HG02623 (cell line): ENCODE data around the gene IRF2.

ENCODE experiments used
- ATAC-seq: cut with Tn5 transposase; IDR thresholded peaks from one replicate; pipeline ENCODE4 v1.9.1; 2021; ENCODE audit warnings: moderate library complexity; ENCODE audit not compliant: unreplicated experiment

The IRF2 gene

DNA sequence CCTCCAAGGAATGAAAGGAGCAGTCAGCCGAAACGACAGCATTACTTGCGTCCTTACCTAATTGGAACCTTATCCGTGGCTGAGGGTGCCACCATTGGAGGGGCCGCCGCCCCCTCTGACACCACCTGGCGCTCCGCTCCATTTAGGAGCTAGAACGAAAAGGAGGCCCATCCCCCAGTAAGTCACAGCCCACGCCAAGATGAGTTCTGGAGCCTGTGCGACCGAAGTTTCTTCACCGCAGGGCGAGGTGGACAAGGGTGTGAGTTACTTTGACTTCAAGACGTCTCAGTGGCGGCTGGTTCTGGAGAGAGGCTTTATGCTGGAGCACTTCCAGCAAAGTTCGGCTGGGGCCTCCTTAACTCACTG lies 729 bp upstream of the IRF2 start:
- peak; percentile 5 for ATAC-seq

DNA sequence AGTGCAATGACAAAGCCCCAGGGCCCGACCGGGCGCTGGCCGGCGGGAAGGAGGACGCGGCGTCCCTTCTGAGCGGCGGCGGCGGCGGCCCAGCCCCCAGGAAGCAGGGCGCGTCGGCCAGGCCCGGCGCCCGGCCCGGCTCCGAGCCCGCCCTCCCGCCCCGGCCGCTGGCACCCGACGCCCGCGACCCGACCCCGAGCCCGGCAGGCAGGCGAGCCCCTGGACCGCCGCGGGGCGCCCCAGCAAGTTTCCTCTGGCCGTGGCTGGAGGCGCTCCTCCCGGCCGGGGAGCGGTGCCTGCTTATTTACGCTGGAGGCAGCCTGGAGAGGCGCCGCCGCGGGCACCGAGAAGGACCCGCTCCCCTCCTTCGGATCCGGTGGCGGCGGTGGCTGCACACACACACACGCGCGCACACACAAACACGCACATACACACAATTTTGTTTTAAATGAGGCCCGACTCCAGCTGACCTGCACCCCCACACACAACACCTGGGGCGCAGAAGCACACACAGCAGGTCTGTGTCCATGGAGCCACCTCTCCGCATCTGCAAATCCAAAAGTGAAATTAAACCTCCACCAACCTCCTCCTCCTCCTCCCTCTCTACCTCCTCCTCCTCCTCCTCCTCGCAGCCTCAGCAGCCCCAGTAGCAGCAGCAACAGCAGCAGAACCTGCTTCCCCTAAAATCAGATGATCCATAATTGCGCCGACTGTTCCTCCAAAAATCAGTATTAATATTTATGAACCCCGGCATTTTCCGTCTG lies 669 bp downstream of the IRF2 start:
- peak; percentile 0 for ATAC-seq

DNA sequence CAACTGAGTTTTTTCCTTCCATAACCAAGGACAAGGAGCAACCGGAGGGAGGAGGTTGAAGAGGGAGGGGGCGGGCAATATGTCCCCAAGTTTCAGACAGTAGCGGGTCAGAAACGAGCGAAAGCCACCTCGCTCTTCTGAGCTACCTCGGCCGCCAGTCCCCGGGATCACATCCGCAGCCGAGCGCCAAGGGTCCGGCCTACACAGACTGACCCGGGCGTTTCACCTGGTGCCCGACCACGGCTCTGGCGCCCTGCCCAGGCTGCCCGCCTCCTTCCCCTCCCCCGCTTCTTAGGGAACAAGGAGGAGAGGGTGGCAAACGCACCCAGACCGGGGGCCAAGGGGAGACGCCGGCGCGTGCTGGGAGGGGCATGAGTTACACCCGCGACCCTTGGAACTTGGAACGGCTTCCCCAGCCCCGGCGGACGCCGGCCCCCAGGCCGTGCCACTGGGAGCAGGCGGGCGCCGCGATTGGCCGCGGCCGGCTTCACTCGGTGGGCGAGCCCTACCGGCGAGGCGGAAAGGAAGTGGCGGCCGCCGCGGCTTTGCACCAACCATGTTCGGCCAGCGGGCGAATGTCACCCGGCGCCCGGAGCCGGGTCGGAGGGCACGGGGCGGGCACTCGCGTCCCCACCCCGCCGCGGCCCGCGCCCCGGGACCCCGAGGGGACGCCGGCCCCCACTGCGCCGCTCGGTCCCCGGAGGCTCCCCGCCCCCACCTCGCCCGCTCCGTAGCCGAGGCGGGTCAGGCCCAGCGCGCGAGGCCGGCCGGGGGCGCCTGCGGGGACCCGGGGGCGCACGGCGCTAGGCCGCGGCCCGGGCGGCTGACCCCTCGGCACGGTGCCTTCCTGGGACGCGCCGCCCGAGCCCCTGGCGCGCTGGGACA lies 1.5 kb downstream of the IRF2 start:
- ATAC-seq: peak; percentile 23

DNA sequence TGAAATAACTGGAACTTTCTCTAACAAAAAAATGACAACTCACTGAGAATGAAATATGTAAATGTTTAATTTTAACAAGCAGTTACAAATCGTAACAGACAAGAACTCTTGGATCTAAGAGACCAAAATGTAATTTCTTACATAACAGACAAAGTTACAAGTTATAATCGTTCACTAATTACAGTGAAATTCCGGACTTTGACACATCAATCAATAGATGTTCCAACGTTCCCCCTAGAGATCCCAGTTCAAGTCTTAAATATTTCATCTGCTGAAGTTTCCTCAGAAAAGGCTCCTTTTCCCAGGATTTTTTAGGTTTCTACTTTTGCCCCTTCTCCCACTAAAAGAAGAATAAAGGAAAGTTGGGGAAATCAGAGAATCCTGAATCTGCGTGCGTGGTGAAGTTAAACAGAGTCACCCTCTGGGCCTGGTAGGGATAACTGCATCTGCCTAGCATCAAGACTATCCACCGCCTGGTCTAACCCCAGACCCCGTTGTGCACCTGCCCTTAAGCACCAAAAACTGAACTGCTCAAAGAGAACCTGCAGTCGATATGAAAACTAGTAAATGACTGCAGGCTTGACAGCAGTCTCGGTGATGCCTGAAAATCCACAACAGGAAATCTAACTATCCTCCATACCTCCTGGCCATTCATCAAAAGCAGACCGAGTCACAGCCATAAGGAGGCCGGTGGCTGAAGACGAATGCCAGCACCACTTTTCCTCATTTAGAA lies 2.3 kb downstream of the IRF2 start:
- ATAC-seq: no peak

DNA sequence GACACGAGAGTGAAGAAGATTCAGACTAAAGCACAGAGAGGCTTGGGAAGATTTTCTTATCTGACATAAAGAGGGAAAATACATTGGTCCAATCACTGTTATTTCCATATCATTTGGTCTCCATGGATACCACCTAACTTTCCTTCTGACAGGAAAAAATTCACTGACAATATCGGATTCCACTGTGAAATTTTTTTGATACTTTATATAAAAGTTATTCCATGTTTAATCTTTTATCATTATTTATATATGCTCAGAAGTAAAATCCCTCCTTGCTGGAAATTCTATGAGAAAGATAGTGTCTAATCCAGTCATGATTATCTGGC lies 3.6 kb downstream of the IRF2 start:
- ATAC-seq: no peak

DNA sequence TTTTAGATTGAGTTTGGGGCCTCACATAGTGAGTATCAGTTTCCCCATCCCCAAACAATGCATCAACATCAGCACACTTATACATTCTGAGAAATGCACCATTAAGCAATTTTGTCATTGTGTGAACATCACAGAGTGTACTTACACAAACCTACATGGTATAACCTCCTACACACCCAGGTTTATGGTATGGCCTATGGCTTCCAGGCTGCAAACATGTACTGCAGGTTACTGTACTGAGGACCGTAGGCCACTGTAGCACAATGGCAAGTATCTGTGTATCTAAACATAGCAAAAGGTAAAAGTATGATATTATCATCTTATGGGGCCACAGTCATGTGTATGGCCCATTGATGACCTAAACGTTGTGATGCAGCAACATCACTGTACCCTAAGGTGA lies 7.7 kb downstream of the IRF2 start:
- ATAC-seq: no peak

DNA sequence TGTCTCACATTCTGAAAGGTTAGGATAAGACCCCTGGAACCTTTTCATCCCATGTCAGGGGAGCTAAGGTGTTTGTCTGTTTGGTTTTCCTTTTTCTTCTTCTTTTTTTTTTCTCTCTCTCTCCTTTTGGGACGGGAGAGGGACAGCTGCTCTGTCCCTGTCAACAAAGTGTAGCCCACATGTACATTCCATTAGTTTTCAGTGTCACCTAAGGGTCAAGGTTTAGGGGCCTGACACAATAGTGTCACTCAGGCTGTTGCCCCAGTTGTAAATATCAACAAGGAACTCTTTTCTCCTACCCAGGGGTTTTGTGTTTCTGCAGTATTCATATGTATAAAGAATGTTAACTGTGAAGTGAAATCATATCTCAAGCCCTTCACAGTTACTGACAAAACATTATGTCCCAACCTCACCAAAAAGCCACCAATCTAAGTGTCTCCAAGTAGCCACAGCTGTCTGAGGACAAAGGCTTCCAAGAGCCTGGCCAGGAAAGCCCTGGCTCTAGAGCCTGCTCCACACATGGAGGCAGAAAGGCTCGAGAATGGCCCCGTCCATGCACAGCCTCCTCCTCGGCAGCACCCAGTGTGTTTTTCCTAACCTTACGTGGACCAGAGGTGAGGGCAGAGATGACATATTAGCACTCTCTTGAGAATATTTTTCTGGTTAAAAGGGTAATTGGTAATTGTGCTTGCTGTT lies 9.4 kb downstream of the IRF2 start:
- no peak for ATAC-seq

DNA sequence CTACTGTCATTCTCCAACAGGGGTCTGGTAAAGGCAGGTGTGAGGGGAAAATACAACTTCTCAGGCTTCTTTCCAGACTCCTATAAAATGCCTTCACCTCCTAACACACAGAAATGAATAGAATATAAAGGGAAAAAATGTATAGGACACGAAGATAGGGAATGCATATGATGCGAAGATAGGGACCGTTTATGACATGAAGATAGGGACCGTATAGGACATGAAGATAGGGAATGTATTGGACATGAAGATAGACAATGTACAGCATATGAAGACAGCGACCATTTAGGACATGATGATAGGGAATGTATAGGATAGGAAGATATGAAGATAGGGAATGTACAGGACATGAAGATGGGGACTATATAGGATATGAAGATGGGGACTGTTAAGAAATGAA lies 10.5 kb downstream of the IRF2 start:
- ATAC-seq: no peak

DNA sequence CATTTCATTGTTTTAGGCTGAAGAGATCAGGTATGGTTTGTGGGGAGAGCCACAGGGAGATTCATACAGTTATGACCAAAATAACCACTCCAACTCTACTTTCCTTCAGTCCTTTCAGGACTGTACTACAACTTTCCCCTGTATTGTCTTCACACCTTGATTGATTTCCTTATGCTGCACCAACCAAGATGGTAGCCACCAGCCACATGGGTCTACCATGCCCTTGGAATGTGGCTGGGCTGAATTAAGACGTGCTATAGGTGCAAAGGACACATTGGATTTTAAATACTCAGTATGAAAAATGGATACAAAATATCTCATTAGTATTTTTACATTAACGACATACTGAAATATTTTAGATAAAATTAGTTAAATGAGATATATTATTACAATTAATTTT lies 11.2 kb downstream of the IRF2 start:
- ATAC-seq: no peak

DNA sequence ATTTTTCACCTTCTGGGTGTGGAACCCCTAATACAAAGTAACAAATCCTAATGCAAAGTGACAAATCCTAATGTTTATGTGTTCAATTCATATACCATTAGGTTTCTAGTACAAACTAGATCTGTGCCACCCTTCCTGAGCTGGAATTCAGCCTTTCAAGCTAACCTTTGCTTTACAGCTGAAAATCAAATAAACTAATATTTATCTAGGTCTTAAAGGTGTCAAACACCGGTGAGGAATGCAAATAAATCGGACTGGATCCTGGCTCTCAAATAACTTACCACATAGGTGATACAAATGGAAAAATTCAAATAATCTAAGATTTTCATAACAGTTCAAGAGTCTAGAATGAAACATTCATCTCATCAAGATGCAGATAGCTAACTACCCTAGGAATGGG lies 11.6 kb downstream of the IRF2 start:
- no peak for ATAC-seq

DNA sequence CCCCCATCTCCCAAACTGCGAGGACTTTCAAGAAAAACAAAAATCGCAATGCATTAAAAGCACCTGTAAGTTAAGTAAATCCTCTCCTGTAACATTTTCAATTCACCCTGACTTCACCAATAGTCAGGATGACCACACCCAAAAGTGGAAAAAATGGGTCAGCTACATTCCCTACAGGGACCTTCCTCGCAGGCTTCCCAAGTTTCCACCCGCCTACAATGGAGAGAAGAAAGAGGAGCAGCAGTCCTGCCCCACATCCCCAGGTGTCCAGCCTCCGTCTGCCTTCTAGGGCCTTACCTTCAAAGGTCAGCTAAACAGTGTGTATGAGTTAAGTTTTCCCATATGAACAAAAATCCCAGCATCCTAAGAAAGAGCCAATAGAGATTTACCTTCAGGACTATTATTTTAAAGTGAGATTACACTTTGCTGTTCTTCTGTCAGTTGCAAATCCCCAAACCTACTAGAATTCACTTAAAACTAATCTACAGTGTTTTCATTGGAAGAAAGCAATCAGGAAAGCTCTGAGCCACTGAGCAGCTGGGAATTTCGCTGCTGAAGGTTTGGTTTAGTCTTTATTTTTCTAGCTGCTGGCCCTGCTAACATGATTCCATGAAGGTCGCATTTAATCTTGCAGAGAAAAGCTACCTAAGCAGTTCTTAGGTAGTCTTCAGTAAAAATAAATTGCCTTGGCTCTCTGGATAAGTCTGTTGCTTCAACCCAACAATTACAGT lies 12.5 kb downstream of the IRF2 start:
- ATAC-seq: no peak

DNA sequence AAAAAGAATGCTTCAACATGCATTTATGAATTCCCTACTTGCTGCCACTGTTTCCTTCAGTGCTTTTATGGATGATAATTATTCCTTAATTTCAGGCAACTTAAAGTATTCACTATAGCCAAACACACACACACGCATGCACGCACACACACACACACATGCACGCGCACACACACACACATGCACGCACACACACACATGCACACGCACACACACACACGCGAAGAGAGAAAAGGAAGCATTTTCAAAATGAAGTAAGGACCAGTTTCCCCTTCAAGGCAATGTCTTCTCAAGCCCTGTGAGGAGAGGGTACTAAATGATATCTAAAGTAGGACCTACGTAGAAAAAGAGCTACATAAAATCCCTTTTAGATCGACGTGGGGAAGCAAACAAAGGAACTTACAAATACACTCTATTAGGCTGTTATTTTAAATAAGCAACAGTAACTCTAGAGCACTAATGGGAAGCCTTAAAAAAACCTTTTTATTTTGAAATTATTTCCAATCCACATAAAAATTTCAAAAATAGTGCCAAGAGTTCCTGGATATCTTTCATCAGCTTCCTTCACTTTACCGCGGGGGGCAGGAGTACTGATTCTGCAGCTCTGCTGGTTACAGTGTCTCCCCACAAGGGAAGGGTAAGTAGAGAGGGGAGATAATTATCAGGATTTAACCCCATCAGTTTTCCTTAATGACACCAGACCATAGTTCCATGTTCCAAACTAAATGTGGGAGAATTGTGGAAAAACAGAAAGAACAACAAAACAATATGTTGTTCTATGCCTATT lies 13.7 kb downstream of the IRF2 start:
- ATAC-seq: no peak

DNA sequence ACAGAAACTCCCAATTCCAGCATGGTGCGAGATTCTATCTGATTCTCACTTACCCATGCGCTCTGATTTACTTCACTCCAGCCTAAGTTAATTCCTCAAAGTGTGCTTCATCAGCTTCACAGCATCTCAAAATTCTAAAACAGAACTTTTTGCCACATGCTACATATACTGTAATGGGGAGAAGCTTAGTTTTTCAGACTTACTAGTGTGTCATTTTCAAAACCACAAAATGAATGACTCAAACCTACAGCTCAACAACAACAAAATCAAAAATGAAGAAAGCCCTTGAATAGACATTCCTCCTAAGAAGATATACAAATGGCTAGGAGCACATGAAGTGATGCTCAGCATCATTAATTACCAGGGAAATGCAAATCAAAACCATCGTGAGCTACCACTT lies 14.9 kb downstream of the IRF2 start:
- no peak for ATAC-seq

DNA sequence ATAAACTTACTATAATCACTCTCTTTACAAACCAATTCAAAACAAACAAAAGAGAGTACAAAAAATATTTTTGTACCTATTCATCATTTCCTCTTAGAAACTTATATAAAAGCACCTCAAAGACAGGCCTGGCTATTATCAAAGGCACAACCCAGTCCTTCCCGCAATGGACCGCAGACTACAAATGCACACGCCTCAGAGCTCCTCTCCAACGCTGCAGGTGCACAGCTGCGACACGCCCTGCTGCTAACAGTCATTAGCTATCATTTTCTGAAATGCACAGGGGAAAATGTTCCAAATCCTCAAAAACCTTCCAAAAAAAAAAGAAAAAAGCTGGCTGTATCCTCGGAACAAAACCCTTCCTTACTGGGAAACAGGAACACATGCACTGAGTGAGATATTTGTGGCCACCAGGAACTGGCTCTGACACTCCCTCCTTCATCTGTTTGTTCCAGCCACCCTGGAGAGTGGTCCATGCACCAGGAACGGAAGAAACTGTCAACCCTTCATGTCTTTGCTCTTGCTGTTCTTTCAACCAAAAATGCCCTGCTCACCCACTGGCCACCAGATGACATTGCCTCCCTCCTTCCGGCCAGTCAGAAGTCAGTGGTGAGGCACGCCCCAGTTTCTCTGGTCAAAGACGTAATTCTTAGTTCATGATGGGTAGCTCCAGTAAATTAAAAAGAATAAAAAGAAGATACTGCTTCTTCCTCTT lies 16.7 kb downstream of the IRF2 start:
- ATAC-seq: no peak

DNA sequence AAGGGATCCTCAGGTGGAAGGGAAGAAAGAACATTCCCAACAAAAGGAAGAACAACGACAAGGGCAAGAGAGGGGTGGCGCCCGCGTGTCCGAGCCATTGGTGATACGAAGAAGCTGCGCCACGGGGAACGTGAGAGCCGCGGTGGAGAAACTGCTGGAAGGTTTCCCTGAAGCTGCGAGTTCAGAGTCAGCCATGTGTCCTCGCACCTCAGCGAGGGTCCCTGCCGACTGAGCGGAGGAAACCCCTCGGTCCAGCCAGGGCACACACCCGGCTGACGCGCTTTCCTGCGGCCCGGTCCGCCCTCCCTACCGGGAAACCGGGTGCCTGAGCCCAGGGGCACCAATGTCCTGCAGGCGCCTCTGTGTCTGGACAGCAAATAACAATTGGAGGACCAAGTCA lies 18.0 kb downstream of the IRF2 start:
- ATAC-seq: no peak

DNA sequence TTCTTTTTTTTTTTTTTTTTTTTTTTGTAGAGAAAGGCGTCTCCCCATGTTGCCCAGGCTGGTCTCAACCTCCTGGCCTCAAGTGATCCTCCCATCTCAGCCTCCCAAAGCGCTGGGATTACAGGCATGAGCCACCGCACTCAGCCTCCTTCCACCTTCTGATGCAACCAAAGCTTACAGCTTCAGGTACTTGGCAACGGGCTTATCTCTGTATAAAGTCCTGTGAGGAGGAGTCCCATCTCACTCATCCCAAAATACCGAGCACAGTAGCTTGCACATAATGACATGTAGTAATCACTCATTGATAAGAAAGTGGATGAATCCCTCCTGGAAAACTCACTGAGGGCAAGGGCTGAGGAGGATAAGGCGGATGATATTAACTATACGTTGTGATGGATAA lies 19.1 kb downstream of the IRF2 start:
- ATAC-seq: no peak

DNA sequence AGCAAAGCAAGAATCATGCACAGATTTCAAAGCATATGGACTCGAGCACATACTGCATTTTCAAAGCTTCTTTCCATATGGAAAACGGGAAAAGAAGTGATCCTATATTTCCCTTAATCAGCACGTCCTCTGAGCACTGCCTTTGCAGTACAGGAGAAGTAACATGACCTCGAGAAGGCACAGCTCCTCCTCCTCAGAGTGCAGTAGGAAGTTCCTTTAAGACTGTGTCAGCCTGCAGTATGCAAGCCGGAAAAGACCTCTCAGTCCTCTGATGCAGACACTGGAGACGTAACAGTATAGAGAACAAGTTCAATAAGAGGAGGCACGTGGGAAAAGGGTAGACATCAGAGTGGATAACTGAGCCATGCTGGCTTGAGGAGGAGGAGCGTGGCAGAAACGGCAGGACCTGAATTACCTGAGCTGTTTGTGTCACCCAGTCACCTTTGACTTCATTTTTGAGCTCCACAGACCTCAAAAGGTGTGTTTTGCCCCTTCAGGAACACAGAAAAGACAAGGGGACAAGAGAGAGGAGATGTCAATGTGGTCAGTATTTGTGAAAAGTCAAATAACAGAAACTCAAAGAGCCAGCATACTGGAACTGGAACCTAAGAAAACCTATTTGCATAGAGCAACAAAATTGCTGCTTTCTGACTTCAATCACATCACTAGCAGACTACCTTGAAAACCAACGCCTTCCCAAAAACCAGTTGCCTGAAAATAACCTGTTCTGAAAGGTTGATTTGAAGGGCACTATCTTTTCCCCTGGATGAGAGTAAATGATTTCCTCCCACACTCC lies 20.8 kb downstream of the IRF2 start:
- ATAC-seq: peak; percentile 53

DNA sequence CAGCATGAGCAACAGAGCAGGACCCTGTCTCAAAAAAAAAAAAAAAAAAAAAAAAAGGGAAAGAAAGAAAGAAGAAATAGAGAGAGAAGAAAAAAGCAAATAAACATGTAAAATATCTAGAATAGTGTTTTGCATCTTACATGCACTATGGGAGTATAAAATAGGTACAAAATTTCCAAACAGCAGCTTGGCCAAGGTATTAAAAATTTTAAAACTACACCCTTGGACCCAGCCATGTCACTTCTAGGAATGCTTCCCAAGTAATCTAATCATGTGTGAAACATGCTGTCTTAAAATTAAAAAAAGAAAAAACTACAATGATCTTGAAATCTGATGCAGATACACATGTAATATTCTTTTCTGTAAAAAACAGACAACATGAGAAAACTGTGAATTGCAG lies 21.6 kb downstream of the IRF2 start:
- ATAC-seq: no peak
